Fibroblast of the conjunctiva (primary cell): ENCODE data around the gene SCNN1G.

Experiments used
- DNase-seq: peaks from one replicate; pipeline ENCODE4 v3.0.0-alpha.2; 2010; ENCODE audit warnings: low read depth

The SCNN1G gene

DNA sequence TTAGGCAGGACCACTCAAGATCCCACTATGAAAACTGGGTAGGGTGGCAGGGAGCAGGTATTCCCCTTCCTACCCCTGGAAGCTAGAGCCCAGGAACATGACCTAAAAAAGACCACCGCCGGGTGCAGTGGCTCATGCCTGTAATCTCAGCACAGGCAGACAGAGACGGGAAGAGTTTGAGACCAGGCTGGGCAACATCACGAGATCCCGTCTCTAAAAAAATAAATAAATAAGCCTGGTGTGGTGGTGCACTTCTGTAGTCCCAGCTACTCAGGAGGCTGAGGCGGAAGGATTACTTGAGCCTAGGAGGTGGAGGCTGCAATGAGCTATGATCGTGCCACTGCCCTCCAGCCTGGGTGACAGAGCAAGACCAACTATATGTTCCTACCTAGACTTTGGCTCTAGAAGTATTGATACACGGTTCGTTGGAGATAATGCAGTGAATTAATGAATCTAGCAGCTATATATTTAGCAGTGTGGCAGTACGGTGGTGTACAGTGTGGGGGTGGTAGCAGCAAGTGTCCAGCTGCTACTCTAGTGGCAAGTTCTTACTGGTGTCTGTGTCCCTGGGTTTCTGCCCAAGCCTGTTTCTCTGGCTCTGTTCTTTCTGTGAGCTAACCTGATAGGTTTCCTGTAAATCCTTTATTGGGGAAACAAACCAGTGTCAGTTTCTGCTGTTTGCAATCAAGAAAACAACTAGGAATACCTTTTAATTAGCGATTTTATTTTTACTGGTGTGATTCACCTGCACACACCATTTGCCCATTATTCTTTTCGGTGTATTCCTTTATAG is 30.0 kb upstream of the SCNN1G start:
- no peak for DNase-seq

DNA sequence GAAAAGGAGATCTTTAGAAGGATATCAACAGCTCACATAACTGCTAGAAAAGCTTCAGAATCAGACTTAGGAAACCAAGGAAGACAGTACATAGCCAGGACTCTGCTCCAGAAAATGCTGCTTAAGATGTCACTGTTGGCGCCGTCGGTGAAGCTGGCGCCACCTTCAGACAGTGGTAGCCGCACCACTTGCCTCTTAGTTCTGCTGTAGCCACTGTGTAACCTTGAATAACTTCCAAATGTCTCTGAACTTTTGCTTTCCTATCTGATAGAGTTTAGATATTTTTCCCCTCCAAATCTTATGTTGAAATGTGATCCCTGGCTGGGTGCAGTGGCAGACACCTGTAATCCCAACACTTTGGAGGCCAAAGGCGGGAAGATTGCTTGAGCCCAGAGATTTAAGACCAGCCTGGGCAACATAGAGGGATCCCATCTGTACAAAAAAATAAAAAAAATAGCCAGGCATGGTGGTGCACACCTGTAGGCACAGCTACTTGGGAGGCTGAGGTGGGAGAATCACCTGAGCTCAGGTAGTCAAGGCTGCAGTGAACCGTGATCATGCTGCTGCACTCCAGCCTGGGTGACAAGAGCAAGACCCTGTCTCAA is 27.0 kb upstream of the SCNN1G start:
- DNase-seq: no peak

DNA sequence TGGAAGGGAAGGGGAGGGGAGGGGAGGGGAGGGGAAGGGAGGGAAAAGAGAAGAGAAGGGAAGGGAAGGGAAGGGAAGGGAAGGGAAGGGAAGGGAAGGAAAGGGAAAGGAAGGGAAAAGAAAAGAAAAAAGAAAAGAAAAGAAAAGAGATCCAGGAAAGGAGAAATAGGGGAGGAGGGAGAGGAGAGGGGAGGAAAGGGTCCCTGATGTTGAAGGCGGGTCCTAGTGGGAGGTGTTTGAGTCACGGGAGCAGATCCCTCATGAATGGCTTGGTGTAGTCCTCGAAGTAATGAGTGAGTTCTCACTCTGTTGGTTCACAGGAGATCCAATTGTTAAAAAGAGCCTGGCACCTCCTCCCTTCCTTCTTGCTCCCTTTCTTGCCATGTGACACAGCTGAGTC is 26.4 kb upstream of the SCNN1G start:
- DNase-seq: no peak

DNA sequence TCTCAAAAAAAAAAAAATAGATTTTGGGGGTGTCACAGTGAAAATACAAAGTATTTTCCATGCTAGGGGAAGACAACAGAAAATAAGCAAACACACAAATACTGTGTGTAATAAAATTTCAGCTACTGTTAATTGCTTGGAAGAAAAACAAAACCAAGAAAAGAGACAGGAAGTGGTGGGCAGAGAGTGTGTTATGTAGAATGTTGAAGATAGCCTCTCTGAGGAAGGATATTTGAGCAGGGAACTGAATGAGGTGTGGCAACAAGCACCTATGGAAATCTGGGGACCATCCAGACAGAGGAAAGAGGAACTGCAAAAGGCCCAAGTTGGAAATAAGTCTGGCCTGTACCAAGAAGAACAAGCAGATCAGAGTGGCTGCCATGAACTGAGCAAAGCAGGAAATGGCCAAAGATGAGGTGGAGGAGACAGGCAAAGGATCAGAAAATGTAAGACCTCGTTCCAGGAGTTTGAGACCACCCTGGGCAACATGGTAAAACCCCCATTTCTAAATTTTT is 25.5 kb upstream of the SCNN1G start:
- DNase-seq: no peak

DNA sequence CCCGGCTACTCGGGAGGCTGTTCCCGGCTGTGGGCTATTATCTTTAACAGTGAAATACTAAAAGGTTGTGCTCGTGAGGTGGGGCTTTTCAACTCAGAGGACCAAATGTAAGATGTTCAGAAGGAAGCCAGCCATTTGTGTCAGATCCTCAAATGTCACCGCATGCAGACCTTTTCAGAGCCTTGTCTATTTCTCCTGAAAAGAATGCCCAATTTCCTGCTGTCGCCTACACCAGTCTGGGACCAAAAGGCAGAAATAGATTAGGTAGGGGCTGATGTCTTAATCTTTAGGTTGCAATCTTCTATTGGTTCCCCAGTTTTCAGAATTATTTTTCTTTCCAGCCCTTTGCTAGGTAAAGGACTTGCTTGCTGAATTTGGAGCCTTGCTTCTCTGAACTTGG is 24.4 kb upstream of the SCNN1G start:
- DNase-seq: no peak

DNA sequence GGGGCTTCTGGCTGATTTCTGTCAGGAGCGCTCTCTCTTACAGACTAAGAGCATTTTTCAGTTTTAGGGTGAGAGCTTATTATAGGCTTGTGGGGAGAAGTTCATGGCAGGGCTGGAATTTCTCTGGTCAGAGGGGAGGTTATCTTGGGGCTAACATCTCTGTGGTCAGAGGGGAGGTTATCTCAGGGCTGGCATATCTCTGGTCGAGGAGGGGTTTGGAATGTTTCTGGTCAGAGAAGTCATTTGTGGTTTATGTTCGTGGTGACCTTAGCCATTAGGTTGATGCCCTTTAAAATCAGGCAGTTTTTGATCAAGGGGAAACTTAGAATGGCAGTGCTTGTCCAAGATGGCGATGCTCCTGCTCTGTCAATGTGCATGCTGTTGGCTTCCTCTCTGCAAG is 22.5 kb upstream of the SCNN1G start:
- DNase-seq: no peak

DNA sequence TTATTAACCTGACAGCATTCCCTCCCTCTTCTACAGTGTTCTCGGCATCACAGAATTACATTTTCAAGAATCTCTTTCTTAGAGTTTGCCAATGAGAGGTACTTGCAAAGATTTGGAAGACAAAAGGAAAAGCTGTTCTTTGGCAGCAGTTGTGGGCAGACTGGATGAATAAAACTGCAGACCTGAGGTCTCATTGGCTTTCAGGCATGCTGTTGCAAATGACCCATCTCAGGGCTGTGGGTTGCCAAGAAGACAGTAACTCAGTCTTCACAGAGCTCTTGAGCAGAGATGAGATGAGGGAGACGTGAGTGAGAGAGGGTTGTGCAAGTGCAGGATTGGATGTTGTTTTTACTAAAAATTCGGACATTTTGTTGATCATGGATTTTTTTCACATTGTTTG is 22.0 kb upstream of the SCNN1G start:
- DNase-seq: no peak

DNA sequence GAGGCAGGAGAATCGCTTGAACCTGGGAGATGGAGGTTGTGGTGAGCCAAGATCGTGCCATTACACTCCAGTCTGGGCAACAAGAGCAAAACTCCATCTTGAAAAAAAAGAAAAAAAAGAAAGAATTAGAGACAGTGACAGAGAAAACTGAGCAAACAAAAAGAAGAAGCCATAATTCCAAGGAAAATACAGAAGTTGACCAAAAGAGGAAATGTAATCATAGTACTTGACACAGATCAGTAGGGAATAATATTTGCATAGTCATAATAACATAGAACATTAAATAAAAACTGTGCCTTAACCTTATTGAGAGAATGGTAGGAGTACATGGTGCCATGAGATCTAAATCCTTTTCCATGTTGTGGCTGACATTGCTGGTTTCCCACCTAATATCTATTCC is 18.6 kb upstream of the SCNN1G start:
- no peak for DNase-seq

DNA sequence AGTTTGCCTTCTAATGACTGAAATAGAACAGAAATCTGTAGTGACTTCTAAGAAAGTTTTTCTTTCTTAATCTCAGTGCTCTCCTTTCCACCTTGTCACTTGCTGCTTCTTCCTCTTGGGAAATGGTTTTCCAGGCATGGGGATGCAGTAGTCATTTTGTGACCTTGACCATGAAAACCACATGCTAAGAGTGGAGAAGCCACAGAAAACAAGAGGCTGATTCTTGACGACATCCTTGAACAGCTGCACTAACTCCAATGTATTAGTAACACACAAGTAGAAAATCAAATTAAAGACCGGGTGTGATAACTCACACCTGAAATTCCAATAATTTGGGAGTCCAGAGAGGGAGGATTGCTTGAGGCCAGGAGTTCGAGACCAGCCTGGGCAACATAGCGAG is 17.8 kb upstream of the SCNN1G start:
- no peak for DNase-seq

DNA sequence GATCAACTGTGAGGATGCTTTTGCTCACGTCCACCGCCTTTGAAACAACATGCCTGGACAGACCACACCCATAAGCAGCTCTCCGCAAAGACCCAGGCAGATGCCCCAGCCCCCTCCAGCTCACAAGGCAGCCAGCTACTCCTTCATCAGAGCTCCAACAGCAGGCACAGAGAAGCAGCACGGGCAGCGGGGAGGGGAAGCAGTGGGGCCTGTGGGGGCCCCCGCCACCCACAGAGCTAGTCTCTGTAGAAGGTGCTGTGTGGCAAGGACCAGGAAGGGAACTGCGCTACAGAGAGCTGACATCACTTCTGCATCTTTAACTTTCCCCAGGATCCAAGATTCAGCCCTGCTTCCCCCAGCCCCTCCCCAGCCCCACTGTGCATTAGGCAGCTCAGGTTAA is 10.0 kb upstream of the SCNN1G start:
- no peak for DNase-seq

DNA sequence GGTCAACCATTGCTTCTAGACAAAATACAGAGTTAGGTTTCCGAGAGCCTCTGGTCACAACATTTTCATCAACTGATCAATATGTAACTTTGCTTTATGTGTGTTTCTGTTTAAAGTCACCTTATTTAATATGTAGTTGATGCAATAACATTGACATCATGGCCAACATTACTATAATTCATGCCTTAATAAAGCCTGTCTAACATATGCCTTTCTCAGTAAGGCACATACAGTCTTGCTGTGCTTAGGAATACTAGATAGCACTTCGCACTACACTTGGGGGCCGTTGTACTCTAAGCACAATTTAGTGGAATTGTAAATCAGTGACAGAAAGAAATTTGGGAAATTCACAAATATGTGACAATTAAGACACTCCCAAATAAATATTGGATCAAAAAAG is 9.6 kb upstream of the SCNN1G start:
- no peak for DNase-seq

DNA sequence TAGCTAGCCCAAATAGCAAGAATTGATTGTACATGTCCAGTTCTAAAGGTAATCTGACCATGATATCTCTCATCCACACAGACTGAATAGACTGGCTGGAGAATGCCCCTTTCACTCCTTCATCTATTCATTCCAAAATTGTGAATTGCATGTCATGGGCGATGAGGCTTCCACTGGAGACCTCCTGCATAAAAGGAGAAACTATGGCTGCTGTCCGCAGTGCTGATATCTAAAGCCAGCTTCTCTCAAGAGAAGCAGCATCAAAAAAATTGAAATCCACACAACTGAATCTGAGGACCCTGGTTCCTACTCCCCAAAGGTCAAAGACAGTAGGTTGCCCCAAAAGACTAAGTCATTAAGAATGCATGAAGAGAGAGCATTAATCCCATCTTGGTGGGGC is 7.9 kb upstream of the SCNN1G start:
- no peak for DNase-seq

DNA sequence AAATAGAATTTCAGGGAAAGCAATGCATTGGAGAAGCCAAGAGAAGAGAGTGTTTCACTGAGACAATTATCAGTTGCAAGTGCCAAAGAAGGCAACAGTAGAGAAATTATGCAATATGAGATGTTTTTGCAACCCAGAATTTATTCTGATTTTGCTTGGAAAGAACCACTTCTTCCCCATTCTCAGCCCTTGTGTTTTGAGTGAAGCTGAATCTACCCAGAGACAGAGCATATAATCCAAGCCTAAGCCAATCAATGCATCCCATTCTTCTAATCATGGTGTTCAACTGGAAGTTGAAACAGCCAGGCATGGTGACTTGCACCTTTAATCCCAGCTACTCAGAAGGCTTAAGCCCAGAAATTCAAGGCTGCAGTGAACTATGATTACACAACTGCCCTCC is 6.9 kb upstream of the SCNN1G start:
- DNase-seq: no peak

DNA sequence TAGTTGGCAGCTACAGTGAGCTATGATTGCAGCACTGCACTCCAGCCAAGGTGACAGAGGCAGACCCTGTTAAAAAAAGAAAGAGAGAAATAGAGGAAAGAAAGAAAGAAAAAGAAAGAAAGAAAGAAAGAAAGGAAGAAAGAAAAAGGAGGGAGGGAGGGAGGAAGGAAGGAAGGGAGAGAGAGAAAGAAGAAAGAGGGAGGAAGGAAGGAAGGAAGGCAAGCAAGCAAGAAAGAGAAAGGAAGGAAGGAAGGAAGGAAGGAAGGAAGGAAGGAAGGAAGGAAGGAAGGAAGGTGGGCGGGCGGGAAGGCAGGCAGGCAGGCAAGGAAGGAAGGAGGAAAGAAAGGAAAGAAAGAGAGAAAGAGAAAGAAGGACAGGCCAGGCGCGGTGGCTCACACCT is 1.0 kb upstream of the SCNN1G start:
- DNase-seq: no peak

DNA sequence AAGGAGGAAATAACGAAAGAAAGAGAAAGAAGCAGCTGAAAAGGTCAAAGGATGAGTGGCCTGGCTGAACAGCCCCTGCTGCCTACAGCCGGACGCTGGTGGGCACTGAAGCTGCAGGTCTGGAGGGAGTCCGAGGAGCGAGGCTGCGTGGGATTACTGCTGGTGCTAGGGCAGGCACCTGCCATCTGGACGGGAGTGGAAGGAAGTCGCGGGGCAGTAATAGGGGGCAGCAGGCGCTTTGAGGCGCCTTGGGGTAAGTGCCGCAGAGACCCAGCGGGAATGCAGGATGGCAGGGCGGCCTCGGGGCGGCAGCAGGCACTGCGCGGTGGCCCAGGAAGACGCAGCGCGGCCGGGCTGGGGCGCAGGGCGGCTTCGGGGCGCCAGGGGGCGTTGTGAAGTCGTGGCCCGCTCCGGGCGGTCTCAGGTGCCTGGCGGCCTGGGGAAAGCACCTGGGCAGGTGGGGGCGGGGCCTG is 303 bp upstream of the SCNN1G start:
- DNase-seq: peak; percentile 17

DNA sequence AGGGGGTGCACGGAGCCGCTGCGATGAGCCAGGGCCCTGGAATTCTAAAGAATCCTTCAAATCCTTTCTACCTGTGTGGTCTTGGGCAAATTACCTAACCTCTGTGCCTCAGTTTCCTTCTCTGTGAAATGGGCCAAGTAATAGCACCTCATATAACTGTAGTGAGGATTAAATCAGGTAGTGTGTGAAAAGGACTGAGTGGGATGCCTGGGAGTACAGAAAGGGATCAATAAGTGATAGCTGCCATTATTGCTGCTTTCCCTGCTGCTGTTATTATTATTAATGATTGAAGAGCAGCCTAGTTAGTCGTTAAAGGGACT is 958 bp downstream of the SCNN1G start:
- no peak for DNase-seq

DNA sequence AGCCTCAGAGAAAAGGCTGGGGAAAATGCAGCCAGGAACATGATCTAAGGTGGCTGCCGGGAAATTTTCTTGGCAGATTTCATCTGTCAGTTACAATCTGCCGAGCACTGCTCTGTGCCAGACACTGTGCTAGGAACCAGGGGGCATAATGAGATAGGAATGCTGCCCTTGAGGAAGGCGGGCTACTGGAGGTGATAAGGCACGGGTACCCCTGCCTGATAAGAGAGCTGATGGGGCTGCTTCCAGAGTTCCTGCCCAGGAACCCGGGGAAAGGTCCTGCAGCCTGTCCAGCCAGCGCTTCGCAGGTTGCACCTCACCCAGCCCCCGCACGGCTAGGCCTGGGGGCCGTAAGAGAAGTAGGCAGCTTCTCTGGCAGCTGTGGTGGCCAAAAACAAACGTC is 3.1 kb downstream of the SCNN1G start:
- no peak for DNase-seq

DNA sequence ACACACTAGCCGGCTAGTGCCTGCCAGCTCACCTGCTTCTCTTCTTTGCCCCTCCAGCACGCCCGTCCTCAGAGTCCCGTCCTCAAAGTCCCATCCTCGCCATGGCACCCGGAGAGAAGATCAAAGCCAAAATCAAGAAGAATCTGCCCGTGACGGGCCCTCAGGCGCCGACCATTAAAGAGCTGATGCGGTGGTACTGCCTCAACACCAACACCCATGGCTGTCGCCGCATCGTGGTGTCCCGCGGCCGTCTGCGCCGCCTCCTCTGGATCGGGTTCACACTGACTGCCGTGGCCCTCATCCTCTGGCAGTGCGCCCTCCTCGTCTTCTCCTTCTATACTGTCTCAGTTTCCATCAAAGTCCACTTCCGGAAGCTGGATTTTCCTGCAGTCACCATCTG is 3.6 kb downstream of the SCNN1G start:
- no peak for DNase-seq

DNA sequence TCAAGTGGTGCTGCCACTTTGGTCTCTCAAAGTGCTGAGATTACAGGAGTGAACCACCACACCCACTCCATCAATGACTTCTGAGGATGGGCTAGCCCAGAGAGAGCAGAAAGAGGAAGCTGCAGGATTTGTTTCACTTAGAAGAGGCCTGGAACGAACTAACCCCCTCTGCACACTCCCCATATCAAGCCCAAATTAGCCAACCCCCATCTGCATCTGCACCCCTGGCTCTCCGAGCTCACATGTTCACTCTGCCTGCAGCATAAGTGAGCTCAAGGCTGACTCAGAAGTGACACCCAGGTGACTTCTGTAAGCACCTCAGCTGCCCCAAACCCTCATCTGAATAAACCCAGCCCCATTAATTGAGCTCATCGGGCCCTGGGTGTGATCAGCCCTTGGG is 4.8 kb downstream of the SCNN1G start:
- no peak for DNase-seq

DNA sequence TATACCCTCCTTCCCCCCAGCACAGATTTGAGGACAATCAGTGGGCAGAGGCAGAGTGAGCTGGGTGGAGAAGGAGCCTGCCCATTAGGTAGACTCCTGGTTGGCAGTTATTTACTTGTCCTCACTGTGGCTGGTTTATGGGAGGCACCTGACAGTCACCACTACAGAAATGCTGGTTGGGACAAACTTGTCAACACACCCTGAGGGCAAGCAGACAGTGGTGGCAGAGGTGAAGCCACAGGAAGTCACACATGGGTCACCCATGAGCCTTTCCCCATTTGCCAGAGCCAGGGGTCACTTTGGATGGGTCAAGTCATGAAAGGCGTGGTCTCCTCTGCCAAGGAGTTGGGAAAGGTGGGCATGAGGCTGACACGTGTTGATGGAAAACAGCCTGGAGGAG is 6.4 kb downstream of the SCNN1G start:
- DNase-seq: no peak

DNA sequence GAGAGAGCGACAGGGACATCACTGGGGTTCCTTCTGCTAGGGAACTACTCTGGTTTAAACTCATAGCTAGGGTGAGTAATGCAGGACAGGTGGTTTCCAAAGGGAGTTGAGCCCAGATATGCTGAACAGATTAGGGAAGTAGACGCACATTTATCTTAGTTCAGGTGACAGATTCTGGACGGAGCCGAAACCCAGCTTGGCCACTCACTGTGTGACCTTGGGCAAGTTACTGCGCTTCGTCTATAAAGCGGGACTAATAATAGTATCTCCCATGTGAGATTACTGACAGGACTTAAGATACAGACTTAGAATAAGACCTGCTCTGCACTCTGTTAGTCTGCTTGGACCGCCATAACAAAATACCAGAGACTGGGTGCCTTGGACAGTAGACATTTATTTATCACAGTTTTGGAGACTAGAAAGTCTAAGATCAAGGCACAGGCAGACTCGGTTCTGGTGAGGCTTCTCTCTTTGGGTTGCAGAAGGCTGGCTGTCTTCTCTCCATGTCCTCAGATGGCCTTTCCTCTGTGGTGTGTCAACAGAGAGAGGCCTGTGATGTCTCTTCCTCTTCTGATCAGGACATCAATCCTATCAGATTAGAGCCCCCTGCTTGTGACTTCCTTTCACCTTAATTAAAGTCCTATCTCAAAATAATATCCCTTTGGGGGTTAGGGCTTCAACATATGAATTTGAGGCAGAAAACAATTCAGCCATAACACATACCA is 12.1 kb downstream of the SCNN1G start:
- no peak for DNase-seq

DNA sequence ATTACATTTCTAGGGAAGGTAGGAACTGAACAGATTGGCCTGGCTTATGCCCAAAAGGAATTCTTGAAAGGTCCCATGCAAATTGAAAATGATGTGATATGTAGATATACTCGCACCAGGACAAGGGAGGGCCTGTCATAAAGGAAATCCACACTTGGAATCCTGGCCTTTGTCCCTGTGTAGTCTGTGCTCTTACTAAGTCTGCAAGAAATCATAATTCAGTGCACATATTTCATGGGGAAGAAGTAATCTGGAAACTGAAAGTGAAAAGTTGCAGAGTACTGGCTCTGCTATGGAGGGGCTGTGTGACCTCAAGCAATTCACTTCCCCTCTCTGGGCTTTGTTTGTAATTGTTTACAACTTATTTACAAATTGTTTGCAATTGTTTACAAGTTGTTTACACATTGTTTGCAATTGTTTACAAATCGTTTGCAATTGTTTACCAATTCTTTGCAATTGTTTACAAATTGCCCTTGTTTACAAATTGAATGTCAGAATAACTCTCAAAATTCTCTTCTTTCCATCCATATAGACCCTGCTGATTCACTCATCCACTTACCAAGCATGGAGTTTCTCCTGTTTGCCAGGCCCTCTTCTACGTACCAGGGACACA is 12.9 kb downstream of the SCNN1G start:
- no peak for DNase-seq

DNA sequence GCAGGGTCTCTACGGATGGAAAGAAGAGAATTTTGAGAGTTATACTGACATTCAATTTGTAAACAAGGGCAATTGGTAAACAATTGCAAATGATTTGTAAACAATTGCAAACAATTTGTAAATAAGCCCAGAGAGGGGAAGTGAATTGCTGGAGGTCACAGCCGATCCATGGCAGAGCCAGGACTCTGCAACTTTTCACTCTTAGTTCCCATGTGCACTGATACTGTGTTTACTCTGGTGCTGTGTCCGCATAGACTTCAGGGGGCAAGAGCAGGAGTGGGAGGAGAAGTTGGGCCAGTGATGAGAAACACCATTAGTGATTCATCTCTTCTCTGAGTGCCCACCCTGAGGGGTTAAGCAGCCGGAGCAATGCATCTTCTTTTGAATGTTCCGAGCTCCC is 14.0 kb downstream of the SCNN1G start:
- no peak for DNase-seq
